IPS-18c (cell line): ENCODE data around the gene FBXL16.

ENCODE experiments used
- H3K4me3 ChIP-seq: 2 replicates; pipeline ENCODE4 v1.7.0; 2013; ENCODE audit warnings: low read depth, mild to moderate bottlenecking, low read length, moderate library complexity; ENCODE audit not compliant: insufficient read depth
- H3K9me3 ChIP-seq: one replicate; pipeline ENCODE4 v1.6.1; 2013; ENCODE audit warnings: mild to moderate bottlenecking, low read length, moderate library complexity; ENCODE audit not compliant: control insufficient read depth, insufficient read depth

Gene FBXL16

DNA sequence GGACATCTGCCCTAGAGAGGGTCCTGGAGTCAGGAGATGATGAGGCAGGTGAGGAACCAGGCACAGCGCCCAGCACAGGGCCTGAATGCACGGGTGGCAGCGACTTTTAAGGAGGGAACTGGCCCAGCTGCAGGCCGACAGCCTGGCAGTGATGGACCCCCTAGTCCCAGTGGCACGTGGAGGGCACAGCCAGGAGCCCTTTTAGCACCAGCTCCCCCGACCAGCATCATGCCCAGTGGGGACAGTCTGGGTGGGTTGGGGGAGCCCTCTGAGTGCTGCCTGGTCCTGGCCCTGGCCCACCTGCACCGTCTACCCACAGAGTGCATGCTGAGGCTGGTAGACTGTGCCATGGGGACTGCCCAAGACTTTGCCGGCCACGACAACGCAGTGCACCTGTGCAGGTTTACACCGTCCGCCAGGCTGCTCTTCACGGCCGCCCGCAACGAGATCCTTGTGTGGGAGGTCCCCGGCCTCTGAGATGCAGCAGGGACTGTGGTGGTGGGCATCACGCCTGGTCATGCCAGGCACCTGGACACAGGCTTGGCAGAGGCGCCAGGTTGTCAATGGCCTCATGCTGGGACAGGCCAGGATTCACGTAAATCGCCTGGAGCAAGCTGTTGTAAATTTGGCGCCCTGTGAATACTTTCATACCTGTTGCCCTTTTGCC lies 38.4 kb downstream of the FBXL16 start:
- H3K9me3 ChIP-seq: no peaks in the 10 kb centered on the region
- H3K4me3 ChIP-seq: no peak overlapping the region

GRCh38 chr16:666572-666971 lies 39.0 kb downstream of the FBXL16 start:
- H3K9me3 ChIP-seq: no peaks in the 10 kb centered on the region
- no peak overlapping the region for H3K4me3 ChIP-seq

GRCh38 chr16:662597-662996 lies 43.0 kb downstream of the FBXL16 start:
- Histone ChIP-seq H3K4me3 (no peak overlapping the region), H3K9me3 (no peaks in the 10 kb centered on the region)

GRCh38 chr16:662095-662494 lies 43.5 kb downstream of the FBXL16 start:
- Histone ChIP-seq H3K9me3 (no peaks in the 10 kb centered on the region), H3K4me3 (no peak overlapping the region)

DNA sequence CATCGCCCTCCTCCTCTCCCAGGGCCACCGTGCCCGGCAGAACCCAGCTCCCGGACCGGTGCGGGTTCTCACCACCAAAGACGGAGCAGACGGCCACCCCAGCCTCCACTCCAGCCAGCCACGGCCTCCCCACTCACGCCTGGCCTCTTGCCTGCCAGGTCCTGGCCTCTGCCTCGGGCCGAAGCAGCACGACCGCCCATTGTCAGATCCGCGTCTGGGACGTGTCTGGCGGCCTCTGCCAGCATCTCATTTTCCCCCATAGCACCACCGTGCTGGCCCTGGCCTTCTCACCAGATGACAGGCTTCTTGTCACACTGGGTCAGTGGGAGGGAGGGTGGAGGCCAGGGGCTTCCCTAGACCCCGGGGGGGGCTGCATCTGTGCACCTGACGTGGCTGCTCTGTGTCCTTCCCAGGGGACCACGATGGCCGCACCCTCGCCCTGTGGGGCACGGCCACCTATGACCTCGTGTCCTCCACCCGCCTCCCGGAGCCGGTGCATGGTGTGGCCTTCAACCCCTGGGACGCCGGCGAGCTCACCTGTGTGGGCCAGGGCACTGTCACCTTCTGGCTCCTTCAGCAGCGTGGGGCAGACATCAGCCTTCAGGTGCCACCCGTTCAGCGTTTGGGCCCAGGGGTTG lies 44.3 kb downstream of the FBXL16 start:
- no peaks in the 10 kb centered on the region for H3K9me3 ChIP-seq

DNA sequence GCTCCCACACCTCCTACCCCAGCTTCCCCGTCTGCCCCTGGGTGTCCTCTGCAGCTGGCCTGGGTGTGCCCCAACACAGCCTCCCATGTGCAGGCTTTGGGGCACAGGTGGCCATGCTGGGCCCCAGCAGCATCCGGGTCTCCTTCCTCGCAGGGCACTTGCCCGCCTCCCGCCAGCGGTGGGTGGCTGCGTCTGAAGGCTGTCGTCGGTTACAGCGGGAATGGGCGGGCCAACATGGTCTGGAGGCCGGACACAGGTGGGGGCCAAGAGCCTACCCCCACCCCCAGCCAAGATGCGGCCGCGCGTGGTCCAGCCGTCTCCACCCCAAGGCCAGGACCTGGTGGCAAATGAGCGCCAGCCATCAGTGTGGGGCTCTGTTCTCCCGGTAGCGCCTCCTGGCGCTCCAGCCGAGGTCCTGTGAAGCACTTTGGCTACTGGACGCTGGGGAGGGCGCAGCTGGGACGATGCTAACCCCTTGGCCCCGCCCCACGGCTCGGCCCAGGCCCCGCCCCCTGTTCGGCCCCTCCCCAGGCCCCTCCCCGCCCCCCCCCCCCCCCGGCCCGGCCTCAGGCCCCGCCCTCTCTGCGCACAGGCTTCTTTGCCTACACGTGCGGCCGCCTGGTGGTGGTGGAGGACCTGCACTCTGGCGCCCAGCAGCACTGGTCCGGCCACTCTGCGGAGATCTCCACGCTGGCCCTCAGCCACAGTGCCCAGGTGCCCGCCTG lies 45.0 kb downstream of the FBXL16 start:
- Histone ChIP-seq H3K4me3 (no peak overlapping the region), H3K9me3 (no peaks in the 10 kb centered on the region)

More for the DNA sequence above, 44.3 kb downstream of the FBXL16 start:
- no peak overlapping the region for H3K4me3 ChIP-seq

DNA sequence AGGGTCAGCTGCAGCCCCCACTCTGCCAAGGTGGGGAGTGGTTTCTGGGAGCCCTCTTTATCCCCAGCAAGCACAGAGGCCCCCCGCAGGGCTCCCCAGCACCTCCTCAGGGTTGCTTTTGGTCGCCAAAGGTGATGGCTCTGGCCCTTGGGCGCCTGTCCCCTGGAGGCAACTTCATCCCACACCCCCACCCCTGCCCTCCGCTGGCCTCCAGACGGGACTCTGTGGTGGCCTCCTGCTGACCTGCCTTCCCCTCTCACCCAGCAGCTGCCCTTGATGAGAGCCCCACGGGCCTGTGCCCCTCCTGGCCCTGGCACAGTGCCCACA lies 45.5 kb downstream of the FBXL16 start:
- no peaks in the 10 kb centered on the region for H3K9me3 ChIP-seq
- H3K4me3 ChIP-seq: no peak overlapping the region

- no peak overlapping the region for H3K4me3 ChIP-seq
- H3K9me3 ChIP-seq: no peaks in the 10 kb centered on the region
These were observed 46.0 kb downstream of the FBXL16 start for GRCh38 chr16:659618-660017.

- no peaks in the 10 kb centered on the region for H3K9me3 ChIP-seq
- no peak overlapping the region for H3K4me3 ChIP-seq
These were observed 46.7 kb downstream of the FBXL16 start for GRCh38 chr16:658679-659571.

- no peak overlapping the region for H3K4me3 ChIP-seq
- no peaks in the 10 kb centered on the region for H3K9me3 ChIP-seq
These were observed 48.1 kb downstream of the FBXL16 start for GRCh38 chr16:657487-657886.

DNA sequence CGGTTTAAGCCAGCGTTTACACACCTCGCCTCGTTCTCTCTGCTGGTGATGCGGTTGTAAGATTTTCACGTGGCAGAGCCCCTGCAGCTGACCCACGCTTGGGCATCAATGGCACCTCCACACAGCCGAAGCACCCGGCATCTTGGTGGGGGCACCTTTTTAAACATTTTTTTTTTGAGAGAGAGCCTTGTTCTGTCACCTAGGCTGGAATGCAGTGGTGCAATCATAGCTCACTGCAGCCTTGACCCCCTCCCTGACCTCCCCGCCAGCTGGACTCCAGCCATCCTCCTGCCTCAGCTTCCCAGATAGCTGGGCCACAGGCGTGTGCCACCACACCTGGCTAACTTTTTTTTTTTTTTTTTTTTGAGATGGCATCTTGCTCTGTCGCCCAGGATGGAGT lies 51.6 kb downstream of the FBXL16 start:
- no peak overlapping the region for H3K4me3 ChIP-seq
- H3K9me3 ChIP-seq: no peaks in the 10 kb centered on the region

DNA sequence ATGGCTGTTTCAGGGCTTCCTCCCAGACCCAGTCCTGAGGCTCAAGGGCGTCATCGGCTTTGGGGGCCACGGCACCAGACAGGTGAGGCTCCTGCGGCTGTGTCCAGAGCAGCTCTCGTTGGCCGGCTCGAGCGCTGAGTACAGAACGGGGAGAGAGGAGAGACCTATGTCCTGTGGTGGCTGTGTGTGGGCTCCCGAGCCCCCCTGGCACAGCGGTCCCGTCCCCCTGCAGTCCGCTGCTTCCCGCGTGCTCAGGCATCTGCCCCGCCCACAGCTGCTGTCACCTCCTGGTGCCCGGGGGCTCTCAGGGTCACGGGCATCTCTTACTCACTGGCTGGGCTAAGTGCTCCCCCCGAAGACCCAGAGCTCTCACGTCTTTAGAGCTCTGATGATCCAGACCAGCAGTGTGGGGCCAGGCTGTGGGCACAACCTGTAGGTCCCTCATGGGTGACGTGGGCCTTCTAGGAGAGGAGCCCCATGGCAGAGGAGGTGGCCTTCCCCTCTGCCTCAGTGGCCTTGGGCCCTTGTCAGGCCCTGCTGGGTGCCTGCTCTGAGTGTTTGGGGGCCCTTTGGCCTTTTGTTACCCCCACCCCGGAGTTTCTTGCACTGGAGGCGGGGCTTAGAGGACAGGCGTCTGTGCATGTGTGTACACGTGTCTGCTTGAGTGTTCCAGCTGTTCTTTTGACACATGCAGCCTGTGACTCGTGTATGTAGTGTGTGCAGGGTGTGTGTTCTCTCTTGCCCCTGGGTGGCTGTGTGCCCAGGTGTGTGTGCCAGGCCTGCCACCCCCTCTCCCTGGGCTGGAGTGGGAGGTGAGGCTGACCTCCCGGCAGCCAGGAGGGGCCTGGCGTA lies 52.9 kb downstream of the FBXL16 start:
- H3K4me3 ChIP-seq: no peak overlapping the region

GRCh38 chr16:651844-652243 lies 53.8 kb downstream of the FBXL16 start:
- Histone ChIP-seq H3K4me3 (no peak overlapping the region), H3K9me3 (no peaks in the 10 kb centered on the region)

More for the DNA sequence above, 52.9 kb downstream of the FBXL16 start:
- no peaks in the 10 kb centered on the region for H3K9me3 ChIP-seq

- Histone ChIP-seq H3K9me3 (no peaks in the 10 kb centered on the region), H3K4me3 (peak overlapping the region; percentile 73)
These were observed 56.0 kb downstream of the FBXL16 start for GRCh38 chr16:649631-650030.

- Histone ChIP-seq H3K9me3 (no peaks in the 10 kb centered on the region), H3K4me3 (peak within 1 kb of the TSS; percentile 73)
These were observed 56.6 kb downstream of the FBXL16 start, which contains the start of gene WDR90 for GRCh38 chr16:648781-649589. WDR90 (plus strand) TSS chr16:649365; CDS start chr16:649417, 52 bp downstream.
